Upper lobe of left lung (tissue), 4 donors: ENCODE measurements around the gene SNCB.

Experiments used
- CTCF ChIP-seq, 6 experiments: fragments of 450-650 bp in 4 of 6; fragments of 200-600 bp in 2 of 6; sonication (generic) in 2 of 6; IDR thresholded peaks; one replicate each; pipeline ENCODE4 v1.5.1; 2016 to 2019; ENCODE audit warnings: antibody characterized with exemption in 6 of 6
- EP300 ChIP-seq, 4 donors: sonication (generic); formaldehyde crosslinking; IDR thresholded peaks; one replicate each; pipeline ENCODE4 v1.5.1; 2017; ENCODE audit warnings: antibody characterized with exemption in 4 of 4, control low read depth in 2 of 4
- POLR2A ChIP-seq, 4 donors: fragments of 450-650 bp; IDR thresholded peaks; one replicate each; pipeline ENCODE4 v1.5.1; 2016 to 2017; ENCODE audit warnings: antibody characterized with exemption in 4 of 4, mild to moderate bottlenecking in 2 of 4
- POLR2AphosphoS5 ChIP-seq, 2 donors: sonication (generic); formaldehyde crosslinking; IDR thresholded peaks; one replicate each; pipeline ENCODE4 v1.5.1; 2017; ENCODE audit warnings: antibody characterized with exemption in 2 of 2

GRCh38 chr5:176628406-176629228 is 1.7 kb downstream of the SNCB start:
- TF ChIP-seq POLR2A (IDR thresholded peaks at IDR 0.05) (no peak), POLR2AphosphoS5 (IDR thresholded peaks at IDR 0.05) (no peak), CTCF (IDR thresholded peaks at IDR 0.05) (no peak), EP300 (IDR thresholded peaks at IDR 0.05) (no peak)
